GM12872 (cell line): ENCODE measurements around the gene RNF151.

ENCODE experiments used
- TF ChIP-seq, protein P1 (sequence below): IDR thresholded peaks from 3 replicates; pipeline ENCODE4 v1.5.1; 2011; ENCODE audit warnings: low read depth, mild to moderate bottlenecking, low read length, moderate library complexity; ENCODE audit not compliant: insufficient read depth

RNF151 gene

DNA sequence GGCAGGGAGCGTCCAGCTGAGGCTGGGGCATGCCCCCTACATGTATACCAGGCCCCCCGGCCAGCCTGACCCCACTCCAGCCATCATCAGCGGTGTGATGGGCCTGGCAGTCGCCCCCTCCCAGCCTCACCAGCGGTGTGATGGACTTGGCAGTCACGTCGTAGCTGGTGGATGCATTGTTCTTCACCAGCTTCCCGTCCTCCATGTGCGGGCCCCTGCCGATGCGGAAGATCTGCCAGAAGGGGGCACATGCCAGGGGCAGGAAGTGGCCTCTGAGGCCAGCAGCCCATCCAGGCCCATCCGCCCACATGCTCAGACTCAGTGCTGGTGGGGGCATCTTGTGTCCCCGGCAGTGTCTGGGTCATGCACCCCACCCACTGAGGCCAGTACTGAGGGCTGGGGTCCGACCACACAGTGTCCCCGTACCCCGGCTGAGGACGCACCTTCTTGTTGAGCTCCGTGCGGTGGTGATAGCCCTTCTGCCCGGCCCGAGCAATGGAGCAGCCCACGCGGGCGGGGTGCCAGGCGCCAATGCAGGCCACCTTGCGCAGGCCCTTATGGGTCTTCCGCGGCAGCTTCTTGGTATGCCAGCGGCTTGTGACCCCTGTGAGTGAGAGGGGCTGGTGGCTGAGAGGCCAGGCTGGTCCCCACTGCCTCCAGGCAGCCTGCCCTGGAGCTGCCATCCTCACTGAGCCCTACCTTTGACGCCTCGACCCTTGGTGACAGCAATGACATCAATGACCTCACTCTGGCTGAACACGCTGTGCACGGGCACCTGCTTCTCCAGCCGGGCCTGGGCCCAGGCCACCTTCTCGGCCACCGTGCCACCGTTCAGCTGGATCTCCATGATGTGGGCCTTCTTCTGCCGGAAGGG lies 19.9 kb upstream of the RNF151 start:
- TF ChIP-seq, protein P1, sequence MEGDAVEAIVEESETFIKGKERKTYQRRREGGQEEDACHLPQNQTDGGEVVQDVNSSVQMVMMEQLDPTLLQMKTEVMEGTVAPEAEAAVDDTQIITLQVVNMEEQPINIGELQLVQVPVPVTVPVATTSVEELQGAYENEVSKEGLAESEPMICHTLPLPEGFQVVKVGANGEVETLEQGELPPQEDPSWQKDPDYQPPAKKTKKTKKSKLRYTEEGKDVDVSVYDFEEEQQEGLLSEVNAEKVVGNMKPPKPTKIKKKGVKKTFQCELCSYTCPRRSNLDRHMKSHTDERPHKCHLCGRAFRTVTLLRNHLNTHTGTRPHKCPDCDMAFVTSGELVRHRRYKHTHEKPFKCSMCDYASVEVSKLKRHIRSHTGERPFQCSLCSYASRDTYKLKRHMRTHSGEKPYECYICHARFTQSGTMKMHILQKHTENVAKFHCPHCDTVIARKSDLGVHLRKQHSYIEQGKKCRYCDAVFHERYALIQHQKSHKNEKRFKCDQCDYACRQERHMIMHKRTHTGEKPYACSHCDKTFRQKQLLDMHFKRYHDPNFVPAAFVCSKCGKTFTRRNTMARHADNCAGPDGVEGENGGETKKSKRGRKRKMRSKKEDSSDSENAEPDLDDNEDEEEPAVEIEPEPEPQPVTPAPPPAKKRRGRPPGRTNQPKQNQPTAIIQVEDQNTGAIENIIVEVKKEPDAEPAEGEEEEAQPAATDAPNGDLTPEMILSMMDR = no peak

DNA sequence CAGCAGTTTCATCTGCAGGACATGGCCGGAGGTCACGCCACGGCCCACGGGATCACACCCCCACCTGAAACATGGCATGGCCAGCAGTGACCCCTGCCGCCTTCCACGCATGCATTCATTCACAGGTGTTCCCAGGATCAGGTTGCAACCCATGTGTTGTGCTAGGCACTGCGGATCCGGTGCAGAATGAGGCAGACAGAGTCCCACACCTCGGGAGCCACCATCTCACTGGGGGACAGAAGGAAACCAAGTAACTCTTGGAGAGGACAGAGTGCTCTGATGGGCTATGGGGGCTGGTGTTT lies 19.3 kb upstream of the RNF151 start:
- TF ChIP-seq, protein P1 = no peak

DNA sequence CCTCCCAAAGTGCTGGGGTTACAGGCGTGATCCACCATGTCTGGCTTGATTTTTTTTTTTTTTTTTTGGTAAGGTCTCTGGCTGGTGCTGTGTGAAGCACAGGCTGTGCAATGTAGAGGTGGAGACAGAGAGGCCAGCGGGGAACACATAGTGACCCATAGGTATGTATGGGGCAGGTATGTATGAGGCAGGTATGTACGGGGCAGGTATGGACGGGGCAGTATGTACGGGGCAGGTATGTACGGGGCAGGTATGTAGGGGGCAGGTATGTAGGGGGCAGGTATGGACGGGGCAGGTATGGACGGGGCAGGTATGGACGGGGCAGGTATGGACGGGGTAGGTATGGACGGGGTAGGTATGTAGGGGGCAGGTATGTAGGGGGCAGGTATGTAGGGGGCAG lies 17.1 kb upstream of the RNF151 start:
- TF ChIP-seq, protein P1 = no peak

DNA sequence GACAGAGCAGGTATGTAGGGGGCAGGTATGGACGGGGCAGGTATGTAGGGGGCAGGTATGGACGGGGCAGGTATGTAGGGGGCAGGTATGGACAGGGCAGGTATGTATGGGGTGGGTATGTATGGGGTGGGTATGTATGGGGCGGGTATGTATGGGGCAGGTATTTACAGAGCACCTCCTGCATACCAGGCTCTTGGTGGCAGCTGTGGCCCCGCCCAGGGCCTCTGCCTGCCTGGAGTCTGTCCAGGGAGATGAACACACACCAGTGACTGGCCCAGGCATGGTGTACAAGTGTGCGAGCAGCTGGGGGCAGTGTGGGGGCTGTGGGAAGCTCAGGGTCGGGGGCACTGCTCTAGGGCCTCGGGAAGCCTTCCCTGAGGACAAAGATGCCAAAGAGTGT lies 16.6 kb upstream of the RNF151 start:
- TF ChIP-seq, protein P1 = no peak

DNA sequence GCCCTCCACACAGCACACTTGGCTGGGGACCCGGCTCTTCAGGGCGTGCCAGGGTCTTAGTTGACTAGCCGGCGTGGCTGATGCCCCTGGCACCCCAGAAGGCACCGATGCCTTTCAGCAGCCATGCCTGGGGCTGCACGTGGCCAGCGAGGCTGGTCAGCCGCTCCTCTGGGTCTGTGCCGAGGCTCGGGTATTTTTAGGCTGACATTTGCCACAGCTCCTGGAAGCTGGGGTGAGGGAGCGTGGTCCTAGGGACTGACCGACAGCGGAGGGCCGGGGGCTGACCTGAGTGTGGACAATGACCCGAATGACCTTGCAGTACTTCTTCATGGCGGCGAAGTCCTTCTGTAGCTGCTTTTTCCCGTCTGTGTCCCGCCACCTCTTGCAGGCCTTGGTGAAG lies 16.1 kb upstream of the RNF151 start:
- TF ChIP-seq, protein P1 = no peak

DNA sequence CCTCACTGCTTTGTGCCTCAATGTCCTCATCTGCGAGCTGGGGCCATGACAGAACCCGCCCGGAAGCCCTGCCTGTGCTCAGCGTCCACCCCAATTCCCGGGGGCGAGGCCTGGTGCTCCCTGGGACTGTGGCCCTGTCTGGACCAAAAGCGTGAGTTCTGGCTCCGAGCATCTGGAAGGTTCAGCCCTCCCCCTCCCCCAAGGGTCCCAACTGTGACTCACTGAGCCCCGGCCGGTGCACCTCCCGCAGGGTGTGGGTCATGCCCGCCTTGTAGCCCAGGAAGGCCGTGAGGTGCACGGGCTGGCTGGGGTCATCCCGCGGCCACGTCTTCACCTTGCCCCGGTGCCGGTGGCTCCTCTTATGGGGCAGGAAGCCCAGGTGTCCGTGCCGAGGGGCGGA lies 12.9 kb upstream of the RNF151 start:
- TF ChIP-seq, protein P1 = no peak

DNA sequence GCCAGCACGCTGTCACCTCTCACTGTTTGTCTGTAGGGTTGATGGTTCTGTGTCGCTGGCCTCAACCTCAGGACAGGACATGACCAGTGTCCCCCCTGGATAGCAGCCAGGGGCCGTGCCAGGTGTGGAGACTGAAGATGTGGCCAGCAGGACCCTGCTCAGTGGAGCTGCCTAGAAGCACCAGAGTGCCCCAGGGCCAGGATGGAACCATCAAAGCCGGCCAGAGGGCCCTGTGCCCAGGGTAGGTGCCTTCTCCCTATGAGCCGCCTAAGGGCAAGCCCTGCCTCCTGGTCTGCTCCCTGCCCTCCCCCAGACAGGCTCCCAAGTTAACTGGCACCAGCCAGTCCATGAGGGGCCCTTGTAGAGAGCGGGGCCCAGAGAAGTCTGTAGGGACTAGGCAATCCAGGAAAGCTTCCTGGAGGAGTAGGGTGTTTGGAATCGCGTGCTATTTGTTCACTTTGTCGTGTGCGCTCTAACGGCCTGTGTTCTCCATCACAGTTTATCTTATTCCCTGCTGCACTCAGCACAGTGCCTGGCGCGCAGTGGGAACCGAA lies 7.9 kb upstream of the RNF151 start:
- TF ChIP-seq, protein P1 = no peak
